ENCODE results near the gene SEC22B. TPM values are rescaled to one million over a fixed set of nuclear protein-coding genes. Genes with fewer than 3 reads are reported as not detected.
"Not testable (repeated sequence)": the region's sequence is repeated elsewhere in the genome, so short reads cannot be mapped to it uniquely, and the experiment has no call there.

SEC22B gene
- total RNA-seq, 1 donor from 2014 or later, result 40.2 TPM

GRCh38 chr1:120113134-120113533, 63.2 kb downstream of the SEC22B start:
- DNase-seq (ENCODE audit: low spot score in 2 of 2, unreplicated experiment in 2 of 2); H3K27ac Mint-ChIP-seq; H3K27me3 Mint-ChIP-seq (ENCODE audit: low read depth); H3K4me1 Mint-ChIP-seq; H3K4me3 Mint-ChIP-seq; H3K9me3 Mint-ChIP-seq; H3K36me3 Mint-ChIP-seq: not testable (repeated sequence)

DNA sequence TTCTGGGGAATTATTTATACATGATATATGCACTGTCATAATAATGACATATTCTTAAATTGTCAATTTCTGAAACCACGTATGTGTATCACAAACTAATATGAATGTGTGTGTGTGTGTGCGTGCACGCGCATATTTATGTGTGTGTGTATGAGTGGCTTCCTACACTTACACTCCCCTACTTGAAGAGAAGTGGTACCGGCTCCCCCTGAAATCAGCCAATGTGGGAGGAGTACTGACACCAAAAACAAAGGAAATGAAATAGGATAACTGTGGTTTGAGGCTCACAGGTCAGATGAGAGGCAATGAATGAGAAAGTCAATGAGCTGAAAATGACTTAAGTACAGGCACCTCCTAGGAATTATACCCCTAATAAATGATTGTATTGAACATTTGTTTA, 64.1 kb downstream of the SEC22B start:
- not testable (repeated sequence) for H3K27ac Mint-ChIP-seq; H3K9me3 Mint-ChIP-seq; H3K36me3 Mint-ChIP-seq; H3K27me3 Mint-ChIP-seq (ENCODE audit: low read depth); H3K4me1 Mint-ChIP-seq; H3K4me3 Mint-ChIP-seq; DNase-seq (ENCODE audit: low spot score in 2 of 2, unreplicated experiment in 2 of 2)

GRCh38 chr1:120111771-120112170, 64.5 kb downstream of the SEC22B start:
- H3K27me3 Mint-ChIP-seq (ENCODE audit: low read depth); H3K27ac Mint-ChIP-seq; H3K4me1 Mint-ChIP-seq; H3K9me3 Mint-ChIP-seq; H3K36me3 Mint-ChIP-seq; H3K4me3 Mint-ChIP-seq; DNase-seq (ENCODE audit: low spot score in 2 of 2, unreplicated experiment in 2 of 2): not testable (repeated sequence)

- not testable (repeated sequence) for H3K9me3 Mint-ChIP-seq; H3K4me3 Mint-ChIP-seq; H3K27me3 Mint-ChIP-seq (ENCODE audit: low read depth); H3K36me3 Mint-ChIP-seq; H3K4me1 Mint-ChIP-seq; H3K27ac Mint-ChIP-seq; DNase-seq (ENCODE audit: low spot score in 2 of 2, unreplicated experiment in 2 of 2)
Observed at GRCh38 chr1:120111008-120111407, 65.3 kb downstream of the SEC22B start.

- not testable (repeated sequence) for H3K36me3 Mint-ChIP-seq; H3K4me3 Mint-ChIP-seq; H3K9me3 Mint-ChIP-seq; H3K27me3 Mint-ChIP-seq (ENCODE audit: low read depth); DNase-seq (ENCODE audit: low spot score in 2 of 2, unreplicated experiment in 2 of 2); H3K4me1 Mint-ChIP-seq; H3K27ac Mint-ChIP-seq
Observed at GRCh38 chr1:120109656-120110055, 66.7 kb downstream of the SEC22B start.

GRCh38 chr1:120109180-120109579, 67.1 kb downstream of the SEC22B start:
- not testable (repeated sequence) for H3K9me3 Mint-ChIP-seq; H3K27me3 Mint-ChIP-seq (ENCODE audit: low read depth); H3K36me3 Mint-ChIP-seq; H3K27ac Mint-ChIP-seq; H3K4me3 Mint-ChIP-seq; DNase-seq (ENCODE audit: low spot score in 2 of 2, unreplicated experiment in 2 of 2); H3K4me1 Mint-ChIP-seq

GRCh38 chr1:120105288-120105687, 71.0 kb downstream of the SEC22B start:
- H3K9me3 Mint-ChIP-seq; H3K4me1 Mint-ChIP-seq; H3K27ac Mint-ChIP-seq; DNase-seq (ENCODE audit: low spot score in 2 of 2, unreplicated experiment in 2 of 2); H3K4me3 Mint-ChIP-seq; H3K27me3 Mint-ChIP-seq (ENCODE audit: low read depth); H3K36me3 Mint-ChIP-seq: not testable (repeated sequence)

DNA sequence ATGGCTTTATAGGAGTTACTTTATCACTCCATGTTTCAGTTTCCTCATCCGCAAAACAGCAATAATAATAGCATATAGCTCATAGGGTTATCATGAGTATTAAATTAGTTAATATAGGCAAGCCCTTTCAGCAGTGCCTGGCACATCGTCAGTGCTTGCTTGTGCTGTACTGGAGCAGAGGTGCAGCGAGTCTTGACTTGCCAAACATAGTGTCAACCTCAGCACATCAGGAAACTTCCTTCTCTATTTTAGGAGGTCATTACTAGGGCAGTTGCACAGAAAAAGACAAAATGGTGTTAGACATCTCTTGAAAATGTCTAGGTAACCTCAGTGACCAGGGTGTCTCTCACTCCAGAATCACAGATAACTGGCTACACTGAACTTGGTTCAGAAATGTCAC, 72.6 kb downstream of the SEC22B start:
- DNase-seq (ENCODE audit: low spot score in 2 of 2, unreplicated experiment in 2 of 2); H3K27me3 Mint-ChIP-seq (ENCODE audit: low read depth); H3K27ac Mint-ChIP-seq; H3K4me3 Mint-ChIP-seq; H3K9me3 Mint-ChIP-seq; H3K4me1 Mint-ChIP-seq; H3K36me3 Mint-ChIP-seq: not testable (repeated sequence)

- H3K9me3 Mint-ChIP-seq; DNase-seq (ENCODE audit: low spot score in 2 of 2, unreplicated experiment in 2 of 2); H3K4me1 Mint-ChIP-seq; H3K27me3 Mint-ChIP-seq (ENCODE audit: low read depth); H3K4me3 Mint-ChIP-seq; H3K36me3 Mint-ChIP-seq; H3K27ac Mint-ChIP-seq: not testable (repeated sequence)
Observed at GRCh38 chr1:120101593-120101992, 74.7 kb downstream of the SEC22B start.

Other genes with a start within 250 kb of the SEC22B start
- 277 to 292 TPM (median 281 TPM) in 3 replicates for gene NOTCH2, start 106.9 kb downstream of the SEC22B start, total RNA-seq
- 22.9 to 25.2 TPM (median 24.4 TPM) in 3 replicates for gene NBPF8, start 238.5 kb upstream of the SEC22B start, total RNA-seq